Hepatic stellate cell (primary cell): ENCODE results near the gene IGSF6.
A peak's percentile ranks its signal among the peaks of the same experiment; 100 is the strongest.
"Not testable (repeated sequence)": the region's sequence is repeated elsewhere in the genome, so short reads cannot be mapped to it uniquely, and the experiment has no call there.

Source experiments
- DNase-seq: peaks from one replicate; pipeline ENCODE4 v3.0.0; 2011; ENCODE audit warnings: low spot score

Gene IGSF6

DNA sequence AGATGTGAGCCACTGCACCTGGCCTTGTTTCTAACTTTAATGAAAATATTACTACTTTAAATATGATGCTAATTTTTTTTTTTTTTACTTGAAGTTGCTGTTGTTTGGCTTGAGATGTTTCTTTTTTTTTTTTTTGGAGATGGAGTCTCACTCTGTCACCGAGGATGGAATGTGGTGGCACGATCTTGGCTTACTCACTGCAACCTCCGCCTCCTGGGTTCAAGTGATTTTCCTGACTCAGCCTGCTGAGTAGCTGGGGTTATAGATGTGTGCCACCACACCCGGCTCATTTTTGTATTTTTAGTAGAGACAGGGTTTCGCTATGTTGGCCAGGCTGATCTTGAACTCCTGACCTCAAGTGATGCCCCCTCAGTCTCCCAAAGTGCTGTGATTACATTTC, 23.6 kb downstream of the IGSF6 start:
- DNase-seq = peak; percentile 22

DNA sequence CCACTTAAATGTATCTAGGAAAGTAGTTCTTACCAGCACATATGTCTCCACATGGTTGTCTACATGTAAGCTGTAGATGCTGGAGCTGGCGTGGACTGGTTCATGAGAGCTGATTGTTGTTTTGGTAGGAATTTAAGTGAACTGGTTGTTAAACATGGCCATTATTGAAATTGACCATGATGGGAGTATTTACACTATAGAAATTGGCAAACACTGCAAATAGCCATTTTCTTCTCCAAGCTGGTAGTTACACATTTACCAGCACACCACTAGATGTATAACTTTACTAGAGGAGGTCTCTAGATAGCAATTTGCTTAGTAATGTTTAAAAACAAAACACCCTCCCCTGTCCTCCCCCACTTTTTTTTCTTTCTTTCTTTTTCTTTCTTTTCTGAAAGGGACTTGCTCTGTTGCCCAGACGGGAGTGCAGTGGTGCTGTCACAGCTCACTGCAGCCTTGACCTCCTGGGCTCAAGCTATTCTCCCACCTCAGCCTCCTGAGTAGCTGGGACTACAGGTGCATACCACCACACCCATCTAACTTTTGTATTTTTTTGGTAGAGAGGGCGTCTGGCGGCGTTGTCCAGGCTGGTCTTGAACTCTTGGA, 24.2 kb downstream of the IGSF6 start:
- DNase-seq = no peak

DNA sequence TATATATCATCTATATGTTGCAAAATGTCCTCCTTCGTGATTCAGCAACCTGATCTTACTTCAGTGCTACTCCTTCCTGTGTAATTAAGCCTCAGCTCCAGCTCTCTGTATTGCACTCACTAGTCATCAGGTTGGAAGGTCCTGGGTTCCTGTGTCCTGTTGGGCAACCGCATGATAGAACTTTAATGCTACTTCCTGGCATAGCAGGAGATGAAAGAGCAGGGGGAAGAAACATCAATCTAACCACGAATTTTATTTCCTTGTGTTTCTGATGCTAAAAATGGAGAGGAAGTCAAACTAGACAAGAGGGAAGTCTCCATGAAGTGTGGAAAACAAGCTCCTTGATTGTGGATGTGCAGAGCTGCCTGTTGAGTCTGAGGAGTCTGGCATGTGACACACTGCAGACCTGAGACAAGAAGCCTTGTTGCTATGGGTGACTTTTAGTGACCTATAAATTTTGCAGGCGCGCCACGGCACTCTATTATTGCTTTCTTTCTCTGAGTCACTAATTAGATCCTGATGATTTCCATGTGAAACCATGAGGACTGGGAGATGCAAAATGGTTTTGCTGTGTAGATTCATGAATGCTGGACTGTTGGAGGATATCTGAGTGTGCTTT, 25.6 kb downstream of the IGSF6 start:
- peak; percentile 79 for DNase-seq

DNA sequence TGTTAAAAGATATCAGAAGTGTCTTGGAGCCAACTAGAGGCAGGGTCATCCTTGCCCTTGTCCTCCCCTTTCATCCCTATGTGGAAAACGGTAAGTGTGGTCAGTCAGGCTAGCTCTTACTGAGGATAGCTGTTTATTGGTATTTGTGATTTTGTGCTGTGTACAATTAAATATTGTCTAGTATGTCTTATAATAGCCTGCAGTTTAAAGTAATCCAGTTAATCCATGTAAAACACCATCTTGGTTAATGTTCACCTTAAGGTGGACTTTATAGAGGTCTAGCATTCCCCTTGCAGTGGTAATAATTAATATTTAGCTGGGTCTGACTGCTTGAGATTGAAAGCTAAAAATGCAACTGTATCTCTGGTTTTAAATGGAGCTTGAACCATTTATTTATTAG, 27.4 kb downstream of the IGSF6 start:
- DNase-seq = no peak

DNA sequence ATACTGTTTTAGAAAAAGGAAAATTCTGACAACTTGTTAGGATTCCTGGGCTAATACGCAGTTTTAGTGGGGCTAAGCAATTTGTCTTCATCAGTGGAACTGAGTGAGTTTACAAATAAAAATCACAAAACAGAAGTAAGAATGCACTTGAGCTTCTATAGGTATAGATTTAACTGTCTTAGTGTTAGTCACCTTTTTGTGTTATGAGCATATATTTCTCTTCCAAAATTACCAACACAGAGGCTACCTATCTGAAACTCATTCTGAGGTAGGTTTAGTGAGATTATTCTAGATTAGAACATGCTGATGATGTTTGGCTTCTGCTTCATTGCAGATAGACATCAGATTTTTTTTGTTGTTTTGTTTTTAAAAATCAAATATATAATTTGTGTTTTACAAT, 29.9 kb downstream of the IGSF6 start:
- DNase-seq = no peak

DNA sequence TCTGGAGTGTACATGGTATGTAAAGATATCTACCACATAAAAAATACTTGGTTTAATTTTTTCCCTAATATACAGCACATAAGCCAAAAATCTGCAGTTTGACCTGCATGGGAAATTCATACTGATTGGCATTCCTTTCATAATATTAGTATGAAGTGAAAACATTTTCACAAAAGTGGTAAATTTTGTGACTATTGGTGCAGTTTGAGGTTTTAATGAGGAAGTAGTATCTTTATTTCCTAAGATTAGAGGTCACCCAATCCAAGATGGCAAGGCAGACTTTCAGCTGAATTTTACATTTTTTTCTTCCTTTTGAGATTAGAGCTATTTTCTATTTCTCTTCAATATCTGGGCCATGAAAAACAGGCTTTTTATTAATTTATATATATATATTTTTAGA, 31.8 kb downstream of the IGSF6 start:
- DNase-seq = no peak

DNA sequence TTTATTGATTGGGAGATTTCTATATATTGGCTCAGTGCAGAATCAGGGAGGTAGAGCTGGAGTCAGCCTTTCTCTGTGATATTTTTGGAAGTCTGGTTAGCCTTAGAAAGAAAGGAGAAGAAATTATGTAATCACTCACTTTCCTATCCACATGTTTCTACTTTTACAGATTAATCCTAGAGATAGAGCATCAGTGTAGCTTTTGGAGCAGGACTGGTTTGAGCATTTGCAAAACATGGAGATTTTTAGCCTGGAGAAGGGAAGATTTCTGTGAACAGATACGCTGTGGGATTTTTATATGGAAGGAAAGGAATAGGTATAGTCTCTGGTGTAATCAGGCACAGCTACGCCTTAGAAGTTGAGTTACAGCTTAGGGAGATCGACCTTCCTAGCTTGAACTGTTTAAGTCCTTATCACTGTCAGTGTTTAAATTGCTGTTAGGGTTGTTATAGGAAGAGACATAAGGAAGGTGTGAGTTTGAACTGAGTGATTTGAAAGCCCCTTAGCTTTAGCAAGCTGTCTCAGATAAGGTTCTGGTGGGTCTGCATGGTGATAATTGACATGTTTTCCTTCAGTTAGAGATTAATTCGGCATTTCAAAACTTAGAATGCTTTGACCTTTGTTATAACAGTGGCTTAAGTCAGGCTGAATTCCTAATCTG, 32.5 kb downstream of the IGSF6 start:
- no peak for DNase-seq

DNA sequence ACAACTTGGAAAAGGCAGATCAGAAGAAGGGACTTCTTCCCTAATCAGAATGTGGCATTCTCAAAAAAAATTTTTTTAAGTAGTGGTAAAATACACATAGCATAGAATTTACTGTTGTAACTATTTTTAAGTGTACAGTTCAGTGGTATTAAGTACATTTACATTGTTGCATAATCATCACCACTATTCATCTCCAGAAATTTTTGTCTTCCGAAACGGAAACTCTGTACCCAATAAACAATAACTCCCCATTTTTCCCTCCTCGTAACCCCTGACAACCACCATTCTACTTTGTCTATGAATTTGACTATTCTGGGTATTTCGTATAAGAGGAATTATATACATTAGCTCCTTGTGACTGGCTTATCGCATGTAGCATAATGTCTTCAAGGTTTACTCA, 34.1 kb downstream of the IGSF6 start:
- no peak for DNase-seq

DNA sequence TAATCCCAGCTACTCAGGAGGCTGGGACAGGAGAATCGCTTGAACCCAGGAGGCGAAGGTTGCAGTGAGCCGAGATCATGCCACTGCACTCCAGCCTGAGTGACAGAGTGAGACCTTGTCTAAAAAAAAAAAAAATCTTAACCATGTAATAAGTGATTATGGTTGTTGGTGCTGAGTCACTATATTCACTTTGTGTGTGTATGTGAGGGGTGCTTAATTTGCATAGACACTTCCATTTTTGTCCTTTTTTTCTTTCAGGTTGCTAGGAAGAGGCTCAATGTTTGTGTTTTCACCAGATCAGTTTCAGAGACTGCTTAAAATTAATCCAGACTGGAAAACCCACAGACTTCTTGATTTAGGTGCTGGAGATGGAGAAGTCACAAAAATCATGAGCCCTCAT, 34.8 kb downstream of the IGSF6 start:
- no peak for DNase-seq

DNA sequence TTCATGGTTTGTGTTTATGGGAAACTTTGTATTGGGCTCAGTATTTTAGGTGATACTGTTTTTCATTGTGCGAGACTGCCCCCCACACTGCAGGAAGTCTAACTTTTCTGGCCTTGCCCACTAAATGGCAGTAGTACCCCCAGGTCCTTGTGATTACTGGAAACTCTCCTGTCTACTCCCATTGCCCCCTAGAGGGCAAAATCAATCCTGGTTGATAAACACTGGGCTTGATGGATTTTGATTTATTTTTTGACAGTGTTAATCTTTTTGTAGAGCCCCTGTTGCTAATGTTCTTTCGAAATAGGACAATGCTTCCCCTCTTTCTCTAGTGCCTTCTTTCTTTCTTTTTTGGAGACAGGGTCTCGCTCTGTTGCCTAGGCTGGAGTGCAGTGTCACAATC, 37.5 kb downstream of the IGSF6 start:
- no peak for DNase-seq

DNA sequence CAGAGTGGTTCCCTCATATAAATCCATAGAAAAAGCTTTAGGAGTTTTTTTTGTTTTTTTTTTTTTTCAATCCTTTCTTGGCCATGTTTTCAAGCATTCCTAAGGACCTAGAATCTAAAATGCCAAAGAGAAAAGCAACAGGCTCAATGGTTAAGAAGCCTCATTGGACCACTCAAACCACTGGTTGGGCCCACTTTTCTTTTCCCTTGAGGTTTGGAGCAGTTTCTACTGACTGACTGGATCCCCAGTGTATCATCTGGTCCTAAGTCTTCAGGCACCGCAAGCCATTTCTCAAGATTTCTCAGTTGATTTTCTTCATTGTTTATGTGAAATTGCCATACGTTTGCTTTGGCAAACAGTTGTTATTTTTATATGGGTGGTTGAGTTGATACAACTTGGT, 38.6 kb downstream of the IGSF6 start:
- no peak for DNase-seq

DNA sequence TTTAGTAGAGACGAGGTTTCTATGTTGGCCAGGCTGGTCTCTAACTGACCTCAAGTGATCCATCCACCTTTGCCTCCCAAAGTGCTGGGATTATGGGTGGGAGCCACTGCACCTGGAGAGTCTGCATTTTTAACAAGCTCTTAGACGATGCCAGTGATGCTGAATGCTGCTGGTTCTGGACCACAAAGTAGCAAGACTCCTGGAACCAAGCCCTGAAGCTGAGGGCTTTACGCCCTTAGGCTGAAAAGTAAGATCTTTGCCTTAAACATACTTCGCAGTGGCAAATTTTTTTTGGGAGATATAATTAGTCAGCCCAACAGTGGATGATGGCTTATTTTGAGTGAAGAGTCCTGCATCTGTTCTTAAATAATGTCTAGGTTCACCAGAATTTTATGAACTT, 39.0 kb downstream of the IGSF6 start:
- DNase-seq = no peak

DNA sequence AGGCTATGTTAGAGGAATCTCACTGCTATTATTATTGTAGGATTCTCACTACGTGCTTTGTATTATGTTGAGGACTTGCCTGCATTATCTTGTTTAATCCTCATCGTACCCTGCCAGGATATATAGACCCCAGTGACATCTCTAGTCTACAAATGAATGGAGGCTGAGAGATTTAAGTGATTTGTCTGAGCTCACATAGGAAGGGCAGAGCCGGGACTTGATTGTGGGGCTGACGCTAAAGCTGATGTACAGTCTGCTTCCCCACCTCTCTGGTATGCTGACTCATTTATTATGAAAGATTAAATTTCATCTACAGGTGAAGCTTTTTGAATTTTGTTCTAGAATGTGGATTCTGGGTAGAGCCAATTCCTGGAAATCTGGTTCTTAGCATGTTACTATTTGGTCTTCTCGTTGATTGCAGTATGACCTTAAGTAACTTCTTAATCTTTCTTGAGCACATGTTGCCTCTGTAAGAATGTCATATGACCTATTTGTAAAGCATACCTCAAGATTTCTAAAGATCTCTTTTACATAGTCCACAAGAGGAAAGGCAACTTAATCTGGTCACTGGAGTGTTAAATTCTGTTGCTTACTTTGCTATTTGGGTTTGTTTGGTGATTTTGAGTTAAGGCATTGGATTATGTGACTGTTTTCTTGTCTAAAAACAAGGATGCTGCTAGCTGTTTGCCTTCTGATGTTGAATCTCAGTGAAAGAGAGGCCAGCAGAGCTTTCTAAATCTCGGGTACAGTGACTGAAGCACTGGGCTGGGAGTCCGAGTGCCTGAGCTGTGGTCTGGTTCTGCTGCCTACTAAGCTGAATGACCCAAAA, 40.6 kb downstream of the IGSF6 start:
- DNase-seq = no peak

DNA sequence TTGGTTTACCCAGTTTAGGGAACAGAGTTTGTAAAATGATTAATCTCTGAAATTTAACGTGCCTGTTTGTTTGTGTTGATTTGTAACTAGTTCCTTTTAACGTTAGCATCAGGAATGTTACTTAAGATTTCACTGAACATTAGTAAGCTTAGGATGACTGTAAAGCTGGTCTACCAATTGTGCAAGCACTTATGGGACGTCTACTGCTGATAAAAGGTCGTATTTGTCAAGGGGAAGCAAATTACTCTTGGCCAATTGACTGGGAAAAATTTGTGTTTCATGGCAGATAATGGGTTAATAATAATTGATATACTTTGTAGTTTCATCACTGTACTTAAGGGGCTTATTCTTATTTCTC, 41.2 kb downstream of the IGSF6 start:
- no peak for DNase-seq

DNA sequence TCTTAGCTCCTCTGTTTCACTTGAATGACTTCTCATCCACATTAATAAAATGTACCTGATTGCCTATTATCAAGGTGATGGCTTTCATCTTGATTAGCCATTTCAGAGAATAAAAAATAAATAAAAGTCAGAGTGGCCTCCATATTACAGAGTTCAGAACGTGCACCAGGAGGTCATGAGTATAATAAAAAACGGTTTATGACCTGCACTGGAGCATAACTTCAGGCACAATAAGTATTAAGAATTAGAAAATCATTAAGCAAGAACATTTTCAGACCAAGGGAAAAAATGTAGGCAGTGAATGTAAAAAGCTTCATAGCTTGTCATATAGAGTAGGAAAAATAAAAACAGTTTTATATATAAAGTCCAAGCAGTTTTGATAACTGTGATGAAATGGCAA, 41.6 kb downstream of the IGSF6 start:
- no peak for DNase-seq

DNA sequence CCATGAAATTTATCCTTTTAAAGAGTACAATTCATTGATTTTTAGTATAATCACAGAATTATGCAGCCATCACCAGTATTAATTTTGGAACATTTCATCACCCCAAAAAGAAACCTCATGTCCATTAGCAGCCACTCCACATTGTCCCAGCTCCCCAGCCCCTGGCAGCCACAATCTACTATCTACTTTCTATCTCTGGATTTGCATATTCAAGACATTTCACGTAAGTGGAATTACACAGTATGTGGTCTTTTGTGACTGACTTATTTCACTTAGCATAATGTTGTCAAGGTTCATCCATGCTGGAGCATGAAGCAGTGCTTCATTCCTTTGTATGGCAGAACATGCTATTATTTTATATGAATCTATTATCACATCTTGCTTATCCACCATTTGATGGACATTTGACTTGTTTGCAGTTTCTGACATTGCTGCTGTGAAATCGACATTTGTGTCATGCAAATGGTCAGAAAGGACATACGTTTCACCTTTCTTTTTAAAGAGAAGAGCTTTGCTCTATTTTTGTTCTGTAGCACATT, 42.3 kb downstream of the IGSF6 start:
- no peak for DNase-seq

DNA sequence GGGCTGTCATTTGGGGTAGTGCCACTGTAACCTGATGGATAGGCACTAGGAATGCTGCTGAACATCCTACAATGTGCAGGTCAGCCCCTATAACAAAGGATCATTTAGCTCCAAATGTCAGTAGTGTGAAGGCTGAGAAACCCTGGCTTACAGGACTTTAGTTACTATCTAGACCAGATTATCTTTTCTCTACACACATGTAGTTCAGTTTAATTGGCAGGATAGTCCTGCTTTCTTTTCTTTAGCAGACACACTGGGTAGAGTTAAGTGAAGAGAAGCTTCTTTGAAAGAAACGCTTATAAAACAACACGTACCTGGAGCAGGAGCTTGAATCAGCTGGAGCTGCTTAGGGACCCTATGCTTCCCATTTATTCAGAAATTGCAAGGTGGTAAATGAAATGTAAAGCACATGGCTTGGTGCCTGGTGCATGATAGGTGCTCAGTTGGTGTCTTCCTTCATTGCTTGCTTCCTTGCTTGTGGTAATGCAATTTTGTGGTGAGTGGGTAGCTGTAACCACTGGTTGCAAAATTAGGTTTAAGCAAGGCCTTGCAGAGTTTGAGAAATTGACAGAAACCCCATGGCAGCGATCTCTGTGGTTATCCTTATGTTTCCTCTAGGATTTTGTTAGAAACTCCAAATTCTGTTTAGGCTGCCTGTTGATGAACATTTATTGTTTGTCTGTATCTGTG, 43.6 kb downstream of the IGSF6 start:
- DNase-seq = no peak

DNA sequence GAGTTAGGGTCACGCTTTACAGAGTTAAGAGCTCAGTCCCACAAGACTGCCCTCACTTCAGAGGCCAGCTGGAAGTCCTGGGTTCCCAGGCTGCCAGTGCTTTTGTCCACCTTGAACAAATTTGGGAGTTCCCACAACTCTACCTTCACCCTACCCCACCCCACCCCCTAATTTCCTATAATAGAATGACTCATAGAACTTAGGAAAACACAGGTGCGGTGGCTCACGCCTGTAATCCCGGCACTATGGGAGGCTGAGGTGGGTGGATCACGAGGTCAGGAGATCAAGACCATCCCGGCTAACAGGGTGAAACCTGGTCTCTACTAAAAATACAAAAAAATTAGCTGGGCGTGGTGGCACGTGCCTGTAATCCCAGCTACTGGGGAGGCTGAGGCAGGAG, 46.6 kb downstream of the IGSF6 start:
- not testable (repeated sequence) for DNase-seq

DNA sequence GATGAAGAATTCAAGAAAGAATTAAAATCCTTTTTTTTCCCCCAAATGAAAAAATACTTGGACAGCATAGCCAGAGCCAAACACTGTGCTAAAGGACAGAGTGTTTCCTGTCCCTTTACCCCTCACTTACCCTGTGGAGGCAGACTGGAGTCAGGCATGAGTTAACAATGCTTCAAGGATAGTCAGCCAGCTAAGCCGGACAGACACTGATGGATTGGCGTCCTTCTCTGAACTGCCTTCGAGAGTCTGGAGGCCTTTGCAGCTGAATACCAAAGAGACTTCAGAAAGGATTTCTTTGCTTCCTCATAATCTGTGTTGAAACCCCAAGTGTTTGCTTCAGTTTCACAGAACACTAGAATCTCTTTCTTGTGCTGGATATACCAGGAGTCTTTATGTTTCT, 48.5 kb downstream of the IGSF6 start:
- no peak for DNase-seq

DNA sequence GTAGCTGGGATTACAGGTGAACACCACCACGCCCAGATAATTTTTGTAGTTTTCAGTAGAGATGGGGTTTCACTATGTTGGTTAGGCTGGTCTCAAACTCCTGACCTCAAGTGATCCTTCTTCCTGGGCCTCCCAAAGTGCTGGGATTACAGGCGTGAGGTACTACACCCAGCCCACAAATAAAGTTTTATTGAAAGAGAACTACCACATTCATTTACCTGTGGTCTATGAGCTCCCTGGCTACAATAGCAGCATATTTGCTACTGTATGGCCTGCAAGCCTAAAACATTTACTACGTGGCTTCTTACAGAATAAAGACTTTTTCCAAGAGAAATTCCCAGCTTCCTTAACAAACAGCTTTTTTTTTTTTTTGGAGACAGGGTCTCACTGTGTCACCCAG, 49.6 kb downstream of the IGSF6 start:
- no peak for DNase-seq

DNA sequence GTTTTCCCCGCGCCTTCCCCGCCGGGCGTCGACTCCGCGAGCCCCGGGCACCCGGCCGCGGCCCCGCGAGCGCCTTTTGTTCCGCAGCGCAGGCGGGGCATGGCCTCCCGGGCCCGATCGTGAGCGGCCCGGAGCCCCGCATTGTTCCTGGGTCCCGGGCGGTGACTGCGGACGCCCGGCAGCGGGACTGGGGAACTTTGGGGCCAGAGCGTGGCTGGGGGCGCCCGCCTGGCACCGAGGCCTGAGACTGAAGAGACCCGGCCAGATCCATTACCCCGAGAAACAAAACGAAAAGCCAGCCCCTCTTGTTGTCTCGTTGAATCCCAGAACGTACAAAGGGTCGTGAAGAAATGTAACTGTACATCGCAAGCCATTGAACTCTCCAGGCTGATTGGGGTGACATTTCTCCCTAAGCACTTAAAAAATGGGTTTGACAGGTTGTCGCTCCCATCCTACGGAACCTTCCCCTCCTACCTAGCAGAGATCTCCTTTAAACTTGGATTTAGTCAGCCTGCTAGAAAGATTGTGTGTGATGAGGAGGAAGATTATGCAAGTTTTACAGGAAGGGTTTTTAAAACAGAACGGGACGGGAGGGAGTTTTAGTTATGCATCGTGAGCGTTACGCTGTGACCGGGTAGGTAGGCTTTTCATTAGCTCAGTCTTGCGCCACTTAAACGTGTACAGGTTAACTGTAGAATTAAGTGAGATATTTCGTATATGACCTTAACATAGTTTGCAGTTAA, 52.2 kb downstream of the IGSF6 start:
- DNase-seq = peak; percentile 29
